ENCODE data around the gene GEMIN4. TPM values are rescaled to one million over a fixed set of nuclear protein-coding genes. Genes with fewer than 3 reads are reported as not detected.

Gene GEMIN4
- total RNA-seq, 1 donor from 2014 or later: 9.1 TPM

Other genes with a start within 250 kb of the GEMIN4 start
- gene VPS53, start 37.4 kb downstream of the GEMIN4 start, total RNA-seq: 17.9 TPM
- gene TLCD3A, start 19.7 kb downstream of the GEMIN4 start, total RNA-seq: 8.9 TPM
- gene GLOD4, start 30.0 kb upstream of the GEMIN4 start, total RNA-seq: 56.5 TPM
- 18.9 TPM for gene MRM3, start 30.1 kb upstream of the GEMIN4 start, total RNA-seq
- gene NXN, start 227.5 kb upstream of the GEMIN4 start, total RNA-seq: 15.0 TPM
- 9.1 TPM for gene TIMM22, start 244.9 kb upstream of the GEMIN4 start, total RNA-seq